22Rv1 (cell line): ENCODE data around the gene DYRK3.

Experiments used
- ZFX ChIP-seq: fragments of 450-650 bp; IDR thresholded peaks from 2 replicates; pipeline ENCODE4 v1.6.1; 2017; ENCODE audit warnings: antibody characterized with exemption, borderline replicate concordance
- TF ChIP-seq, protein P1 (sequence below): fragments of 450-650 bp; IDR thresholded peaks from 2 replicates; pipeline ENCODE4 v1.5.1; 2017; ENCODE audit warnings: mild to moderate bottlenecking

DNA sequence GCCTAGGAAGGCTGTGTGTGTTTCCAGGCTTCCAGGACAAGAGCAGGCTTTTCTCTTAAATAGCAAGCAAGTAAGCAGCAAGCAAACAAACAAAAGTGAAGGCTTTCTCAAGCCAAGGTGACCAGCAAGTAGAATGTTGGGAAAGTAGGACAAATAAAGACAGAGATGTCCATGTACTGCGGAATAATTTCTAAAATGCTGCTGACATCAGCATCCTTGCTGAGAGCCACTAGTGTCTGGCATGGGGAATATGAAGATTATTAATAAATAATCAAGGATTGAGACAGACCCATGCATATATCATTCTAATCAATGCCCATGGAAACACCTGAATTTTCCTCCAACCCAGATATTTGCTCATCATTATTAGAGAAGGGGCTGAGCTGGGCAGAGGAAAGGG, 6.4 kb upstream of the DYRK3 start:
- TF ChIP-seq, protein P1, sequence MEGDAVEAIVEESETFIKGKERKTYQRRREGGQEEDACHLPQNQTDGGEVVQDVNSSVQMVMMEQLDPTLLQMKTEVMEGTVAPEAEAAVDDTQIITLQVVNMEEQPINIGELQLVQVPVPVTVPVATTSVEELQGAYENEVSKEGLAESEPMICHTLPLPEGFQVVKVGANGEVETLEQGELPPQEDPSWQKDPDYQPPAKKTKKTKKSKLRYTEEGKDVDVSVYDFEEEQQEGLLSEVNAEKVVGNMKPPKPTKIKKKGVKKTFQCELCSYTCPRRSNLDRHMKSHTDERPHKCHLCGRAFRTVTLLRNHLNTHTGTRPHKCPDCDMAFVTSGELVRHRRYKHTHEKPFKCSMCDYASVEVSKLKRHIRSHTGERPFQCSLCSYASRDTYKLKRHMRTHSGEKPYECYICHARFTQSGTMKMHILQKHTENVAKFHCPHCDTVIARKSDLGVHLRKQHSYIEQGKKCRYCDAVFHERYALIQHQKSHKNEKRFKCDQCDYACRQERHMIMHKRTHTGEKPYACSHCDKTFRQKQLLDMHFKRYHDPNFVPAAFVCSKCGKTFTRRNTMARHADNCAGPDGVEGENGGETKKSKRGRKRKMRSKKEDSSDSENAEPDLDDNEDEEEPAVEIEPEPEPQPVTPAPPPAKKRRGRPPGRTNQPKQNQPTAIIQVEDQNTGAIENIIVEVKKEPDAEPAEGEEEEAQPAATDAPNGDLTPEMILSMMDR, result no peak
- no peak for TF ChIP-seq ZFX
